ENCODE data around the gene RFX2.

GRCh38 chr19:6119031-6119430 is 8.7 kb upstream of the RFX2 start:
- TF ChIP-seq GATA2 (IDR thresholded peaks at IDR 0.05; ENCODE audit: low read depth, low read length) (no peak), GATA3 (IDR thresholded peaks at IDR 0.05; ENCODE audit: low read depth, low read length) (no peak)
